ENCODE results near the gene PARM1.

The PARM1 gene

DNA sequence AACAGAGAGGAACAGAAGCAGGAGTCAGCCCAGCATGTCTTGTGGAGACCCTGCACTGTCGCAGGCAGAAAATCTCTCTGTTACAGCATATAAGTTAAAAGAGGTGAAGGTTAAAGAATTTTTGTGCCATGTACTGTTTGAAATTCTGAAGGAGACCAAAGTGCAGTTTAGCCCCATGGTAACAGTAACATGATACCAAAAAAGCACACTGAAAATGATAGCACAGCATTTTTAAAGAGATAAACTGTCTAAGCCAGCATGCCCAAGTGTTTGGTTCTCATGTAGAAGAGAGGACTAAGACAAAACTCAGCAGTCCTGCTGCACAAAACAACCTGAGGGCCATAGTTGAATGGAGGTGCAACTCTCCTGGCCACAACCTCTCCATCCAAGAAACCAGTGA is 41.9 kb upstream of the PARM1 start:
- TF ChIP-seq CEBPB (IDR thresholded peaks at IDR 0.05) (no peak), ZBTB7A (IDR thresholded peaks at IDR 0.05; ENCODE audit: low read depth) (no peak), EP300 (IDR thresholded peaks at IDR 0.05; ENCODE audit: borderline replicate concordance) (no peak), TEAD4 (IDR thresholded peaks at IDR 0.05) (no peak), RAD21 (IDR thresholded peaks at IDR 0.05; ENCODE audit: low read depth) (no peak), FOXM1 (IDR thresholded peaks at IDR 0.05; ENCODE audit: borderline replicate concordance, low read depth) (no peak), EGR1 (IDR thresholded peaks at IDR 0.05) (no peak), TAF1 (IDR thresholded peaks at IDR 0.05; ENCODE audit: low read depth) (no peak), TCF12 (IDR thresholded peaks at IDR 0.05; ENCODE audit: low read depth) (no peak), YY1 (IDR thresholded peaks at IDR 0.05; ENCODE audit: low read depth) (no peak), NFIC (IDR thresholded peaks at IDR 0.05) (no peak), CREB1 (IDR thresholded peaks at IDR 0.05; ENCODE audit: low read depth) (no peak)
- TF ChIP-seq, protein P1, sequence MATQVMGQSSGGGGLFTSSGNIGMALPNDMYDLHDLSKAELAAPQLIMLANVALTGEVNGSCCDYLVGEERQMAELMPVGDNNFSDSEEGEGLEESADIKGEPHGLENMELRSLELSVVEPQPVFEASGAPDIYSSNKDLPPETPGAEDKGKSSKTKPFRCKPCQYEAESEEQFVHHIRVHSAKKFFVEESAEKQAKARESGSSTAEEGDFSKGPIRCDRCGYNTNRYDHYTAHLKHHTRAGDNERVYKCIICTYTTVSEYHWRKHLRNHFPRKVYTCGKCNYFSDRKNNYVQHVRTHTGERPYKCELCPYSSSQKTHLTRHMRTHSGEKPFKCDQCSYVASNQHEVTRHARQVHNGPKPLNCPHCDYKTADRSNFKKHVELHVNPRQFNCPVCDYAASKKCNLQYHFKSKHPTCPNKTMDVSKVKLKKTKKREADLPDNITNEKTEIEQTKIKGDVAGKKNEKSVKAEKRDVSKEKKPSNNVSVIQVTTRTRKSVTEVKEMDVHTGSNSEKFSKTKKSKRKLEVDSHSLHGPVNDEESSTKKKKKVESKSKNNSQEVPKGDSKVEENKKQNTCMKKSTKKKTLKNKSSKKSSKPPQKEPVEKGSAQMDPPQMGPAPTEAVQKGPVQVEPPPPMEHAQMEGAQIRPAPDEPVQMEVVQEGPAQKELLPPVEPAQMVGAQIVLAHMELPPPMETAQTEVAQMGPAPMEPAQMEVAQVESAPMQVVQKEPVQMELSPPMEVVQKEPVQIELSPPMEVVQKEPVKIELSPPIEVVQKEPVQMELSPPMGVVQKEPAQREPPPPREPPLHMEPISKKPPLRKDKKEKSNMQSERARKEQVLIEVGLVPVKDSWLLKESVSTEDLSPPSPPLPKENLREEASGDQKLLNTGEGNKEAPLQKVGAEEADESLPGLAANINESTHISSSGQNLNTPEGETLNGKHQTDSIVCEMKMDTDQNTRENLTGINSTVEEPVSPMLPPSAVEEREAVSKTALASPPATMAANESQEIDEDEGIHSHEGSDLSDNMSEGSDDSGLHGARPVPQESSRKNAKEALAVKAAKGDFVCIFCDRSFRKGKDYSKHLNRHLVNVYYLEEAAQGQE (IDR thresholded peaks at IDR 0.05; ENCODE audit: low read depth) = no peak
- TF ChIP-seq, protein P2, sequence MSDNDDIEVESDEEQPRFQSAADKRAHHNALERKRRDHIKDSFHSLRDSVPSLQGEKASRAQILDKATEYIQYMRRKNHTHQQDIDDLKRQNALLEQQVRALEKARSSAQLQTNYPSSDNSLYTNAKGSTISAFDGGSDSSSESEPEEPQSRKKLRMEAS (IDR thresholded peaks at IDR 0.05) = no peak

DNA sequence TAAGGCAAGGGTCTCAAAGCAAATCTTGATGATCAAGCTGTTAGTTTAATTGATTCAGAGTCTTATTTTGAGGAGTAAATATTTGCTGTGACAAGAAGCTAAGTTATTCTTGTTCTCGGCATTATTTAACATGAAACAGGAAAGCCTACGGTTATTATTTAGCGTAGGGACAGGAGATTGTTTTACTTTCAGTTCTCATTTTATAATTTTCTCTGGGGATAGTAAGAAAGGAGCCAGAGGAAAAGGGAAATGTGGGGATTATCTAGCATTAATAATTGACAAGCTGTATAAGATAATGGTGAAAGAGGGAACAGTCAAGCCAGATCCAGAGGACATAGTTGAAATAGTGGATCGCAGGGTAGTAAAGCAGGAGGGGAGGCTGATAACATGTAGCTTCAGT is 39.7 kb upstream of the PARM1 start:
- TF ChIP-seq, protein P1 (IDR thresholded peaks at IDR 0.05; ENCODE audit: low read depth) = no peak
- no peak for TF ChIP-seq YY1 (IDR thresholded peaks at IDR 0.05; ENCODE audit: low read depth)
- TF ChIP-seq EGR1 (IDR thresholded peaks at IDR 0.05) = no peak
- TF ChIP-seq, protein P2 (IDR thresholded peaks at IDR 0.05) = no peak
- TF ChIP-seq CREB1 (IDR thresholded peaks at IDR 0.05; ENCODE audit: low read depth) = no peak
- no peak for TF ChIP-seq ZBTB7A (IDR thresholded peaks at IDR 0.05; ENCODE audit: low read depth)
- TF ChIP-seq TAF1 (IDR thresholded peaks at IDR 0.05; ENCODE audit: low read depth) = no peak

DNA sequence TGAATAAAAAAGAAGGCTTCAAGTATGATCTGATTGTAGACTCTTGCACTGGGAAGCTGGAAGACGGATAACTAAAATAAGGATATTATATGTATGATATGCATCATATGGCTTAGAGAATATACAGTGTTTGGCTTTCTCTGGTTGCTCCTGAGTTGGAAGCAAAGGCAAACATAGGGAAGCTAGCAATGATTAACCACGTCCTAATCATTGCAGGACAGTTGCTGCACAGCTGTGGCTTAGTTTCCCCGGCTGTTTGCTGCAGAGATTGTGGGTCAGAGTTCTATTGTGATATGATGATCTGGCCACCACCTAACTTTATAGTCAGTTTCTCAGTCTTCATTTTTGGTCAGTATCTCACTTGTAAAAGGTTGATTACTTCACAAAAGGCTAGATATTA is 36.3 kb upstream of the PARM1 start:
- no peak for TF ChIP-seq CEBPB (IDR thresholded peaks at IDR 0.05)
- TF ChIP-seq RAD21 (IDR thresholded peaks at IDR 0.05; ENCODE audit: low read depth) = no peak
- TF ChIP-seq CREB1 (IDR thresholded peaks at IDR 0.05; ENCODE audit: low read depth) = no peak
- TF ChIP-seq YY1 (IDR thresholded peaks at IDR 0.05; ENCODE audit: low read depth) = no peak
- TF ChIP-seq, protein P3, sequence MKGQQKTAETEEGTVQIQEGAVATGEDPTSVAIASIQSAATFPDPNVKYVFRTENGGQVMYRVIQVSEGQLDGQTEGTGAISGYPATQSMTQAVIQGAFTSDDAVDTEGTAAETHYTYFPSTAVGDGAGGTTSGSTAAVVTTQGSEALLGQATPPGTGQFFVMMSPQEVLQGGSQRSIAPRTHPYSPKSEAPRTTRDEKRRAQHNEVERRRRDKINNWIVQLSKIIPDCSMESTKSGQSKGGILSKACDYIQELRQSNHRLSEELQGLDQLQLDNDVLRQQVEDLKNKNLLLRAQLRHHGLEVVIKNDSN (IDR thresholded peaks at IDR 0.05) = no peak
- no peak for TF ChIP-seq TCF12 (IDR thresholded peaks at IDR 0.05; ENCODE audit: low read depth)
- TF ChIP-seq ZBTB7A (IDR thresholded peaks at IDR 0.05; ENCODE audit: low read depth) = no peak
- no peak for TF ChIP-seq EGR1 (IDR thresholded peaks at IDR 0.05)
- TF ChIP-seq, protein P2 (IDR thresholded peaks at IDR 0.05) = no peak
- no peak for TF ChIP-seq TAF1 (IDR thresholded peaks at IDR 0.05; ENCODE audit: low read depth)

DNA sequence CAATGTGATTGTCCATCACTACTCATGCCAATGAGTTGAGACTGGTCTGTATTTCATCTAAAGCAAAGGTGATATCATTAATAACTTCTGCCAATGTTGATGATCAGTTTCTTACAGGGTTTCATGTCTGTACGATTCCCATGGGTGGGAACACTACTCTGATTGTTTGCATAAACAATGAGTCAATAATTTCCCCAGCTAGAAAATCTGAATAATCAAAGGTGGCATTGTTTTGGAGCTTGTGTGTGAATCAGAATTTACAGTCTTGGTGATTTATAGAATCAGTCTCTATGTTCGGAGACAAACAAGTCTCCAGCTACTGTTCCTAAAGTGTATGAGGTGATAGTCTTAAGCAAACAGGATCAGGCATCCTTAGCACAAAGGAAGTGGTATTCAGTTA is 35.5 kb upstream of the PARM1 start:
- TF ChIP-seq TAF1 (IDR thresholded peaks at IDR 0.05; ENCODE audit: low read depth) (no peak), YY1 (IDR thresholded peaks at IDR 0.05; ENCODE audit: low read depth) (no peak), EP300 (IDR thresholded peaks at IDR 0.05; ENCODE audit: borderline replicate concordance) (no peak), ZBTB7A (IDR thresholded peaks at IDR 0.05; ENCODE audit: low read depth) (no peak), TEAD4 (IDR thresholded peaks at IDR 0.05) (no peak), TCF12 (IDR thresholded peaks at IDR 0.05; ENCODE audit: low read depth) (no peak), RAD21 (IDR thresholded peaks at IDR 0.05; ENCODE audit: low read depth) (no peak), NFIC (IDR thresholded peaks at IDR 0.05) (no peak)
- TF ChIP-seq, protein P3 (IDR thresholded peaks at IDR 0.05) = no peak

DNA sequence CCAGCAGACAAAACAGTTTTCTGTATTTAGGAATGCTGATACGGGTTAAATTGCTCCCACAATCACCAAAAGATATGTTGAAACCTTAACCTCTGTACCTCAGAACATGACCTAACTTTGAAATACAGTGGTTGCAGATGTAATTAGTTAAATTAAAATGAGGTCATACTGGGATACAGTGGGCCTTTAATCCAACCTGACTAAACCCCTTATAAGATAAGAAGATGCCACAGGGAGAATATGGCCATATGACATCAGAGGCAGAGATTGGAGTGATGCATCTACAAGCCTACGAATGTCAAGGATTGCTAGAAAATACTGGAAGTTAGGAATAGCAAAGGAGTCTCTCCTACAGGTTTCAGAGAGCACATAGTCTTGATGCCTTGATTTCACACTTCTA is 32.1 kb upstream of the PARM1 start:
- TF ChIP-seq RAD21 (IDR thresholded peaks at IDR 0.05; ENCODE audit: low read depth) (no peak), YY1 (IDR thresholded peaks at IDR 0.05; ENCODE audit: low read depth) (no peak), TEAD4 (IDR thresholded peaks at IDR 0.05) (no peak), FOXM1 (IDR thresholded peaks at IDR 0.05; ENCODE audit: borderline replicate concordance, low read depth) (no peak), TCF12 (IDR thresholded peaks at IDR 0.05; ENCODE audit: low read depth) (no peak), CREB1 (IDR thresholded peaks at IDR 0.05; ENCODE audit: low read depth) (no peak), EGR1 (IDR thresholded peaks at IDR 0.05) (no peak), CEBPB (IDR thresholded peaks at IDR 0.05) (no peak), NFIC (IDR thresholded peaks at IDR 0.05) (no peak), EP300 (IDR thresholded peaks at IDR 0.05; ENCODE audit: borderline replicate concordance) (no peak), TAF1 (IDR thresholded peaks at IDR 0.05; ENCODE audit: low read depth) (no peak), ZBTB7A (IDR thresholded peaks at IDR 0.05; ENCODE audit: low read depth) (no peak)
- TF ChIP-seq, protein P2 (IDR thresholded peaks at IDR 0.05) = no peak
- TF ChIP-seq, protein P1 (IDR thresholded peaks at IDR 0.05; ENCODE audit: low read depth) = no peak
- TF ChIP-seq, protein P3 (IDR thresholded peaks at IDR 0.05) = no peak
